Gastrocnemius medialis (tissue), 4 donors: ENCODE data around the gene CLDND2. TPM values are rescaled to one million over a fixed set of nuclear protein-coding genes. Genes with fewer than 3 reads are reported as not detected.
"Not testable (repeated sequence)": the region's sequence is repeated elsewhere in the genome, so short reads cannot be mapped to it uniquely, and the experiment has no call there.

Experiments used
- ATAC-seq, 2 donors: fragments of 150-250 bp; one replicate each; pipeline ENCODE4 v1.9.1; 2016
- DNase-seq, 2 donors: peaks; one replicate each; pipeline ENCODE4 v3.0.0-alpha.2; 2019
- H3K27ac ChIP-seq, 4 donors: fragments of 200-600 bp; sonication (generic); 1 replicate in 1 of 4; 2 replicates in 3 of 4; pipeline ENCODE4 v1.5.1; 2016 to 2018; ENCODE audit warnings: mild to moderate bottlenecking in 2 of 4, moderate library complexity in 1 of 4
- H3K27me3 ChIP-seq, 3 donors: fragments of 200-600 bp; sonication (generic) in 2 of 3; 1 replicate in 1 of 3; 2 replicates in 2 of 3; pipeline versions ENCODE4 v1.5.1 to v1.6.0; 2016 to 2019; ENCODE audit warnings: mild to moderate bottlenecking in 1 of 3, moderate library complexity in 1 of 3
- H3K36me3 ChIP-seq, 2 donors: fragments of 200-600 bp; sonication (generic) in 1 of 2; one replicate each; pipeline ENCODE4 v1.5.1; 2017 to 2018
- H3K4me1 ChIP-seq, 2 donors: fragments of 200-600 bp; sonication (generic) in 1 of 2; one replicate each; pipeline ENCODE4 v1.5.1; 2016 to 2017; ENCODE audit warnings: mild to moderate bottlenecking in 2 of 2
- H3K4me3 ChIP-seq, 4 donors: fragments of 200-600 bp; sonication (generic) in 3 of 4; 1 replicate in 1 of 4; 2 replicates in 3 of 4; pipeline ENCODE4 v1.5.1; 2016 to 2019; ENCODE audit warnings: mild to moderate bottlenecking in 2 of 4
- H3K9me3 ChIP-seq, 3 donors: fragments of 200-600 bp; sonication (generic) in 2 of 3; 1 replicate in 1 of 3; 2 replicates in 2 of 3; pipeline ENCODE4 v1.5.1; 2016 to 2019
- CTCF ChIP-seq, 5 experiments: fragments of 450-650 bp in 3 of 5; fragments of 200-600 bp in 2 of 5; sonication (generic) in 2 of 5; IDR thresholded peaks in 4 of 5; conservative IDR thresholded peaks in 1 of 5; 1 replicate in 4 of 5; 2 replicates in 1 of 5; pipeline ENCODE4 v1.5.1; 2016 to 2019; ENCODE audit warnings: antibody characterized with exemption in 5 of 5, mild to moderate bottlenecking in 3 of 5, moderate library complexity in 3 of 5
- POLR2A ChIP-seq, 2 donors: fragments of 450-650 bp; IDR thresholded peaks; one replicate each; pipeline ENCODE4 v1.6.1; 2017; ENCODE audit warnings: antibody characterized with exemption in 2 of 2, mild to moderate bottlenecking in 2 of 2, moderate library complexity in 2 of 2
- in situ Hi-C, 4 donors: fragments of 200-750 bp; cut with MboI; loops; one replicate each; pipeline versions ENCODE4 v1.15.0 to v1.8.0; 2017; ENCODE audit warnings: low sequenced_read_pairs in 4 of 4
- intact Hi-C: fragments of 100-400 bp; cut with DNase I; formaldehyde crosslinking; loops from one replicate; pipeline ENCODE4 v1.15.1; 2023; ENCODE audit warnings: low total_unique reads
- total RNA-seq, 4 donors: library from RNA; depleted of rRNA; stranded (reverse); fragments of >200 nt; gene quantifications; one replicate each; pipeline versions ENCODE4 v1.1.0 to v1.2.3, GENCODE V29; 2016

CLDND2 gene
- total RNA-seq, 4 donors from 2014 or later: not detected

GRCh38 chr19:51398096-51398704 lies 29.4 kb upstream of the CLDND2 start:
- ATAC-seq (no peak), DNase-seq (no peak)
- Histone ChIP-seq H3K27ac (no peak overlapping the region), H3K36me3 (no peaks in the 10 kb centered on the region), H3K9me3 (no peaks in the 10 kb centered on the region), H3K4me1 (peaks cover 7 to 9% of the 10 kb centered on the region in 2 donors), H3K4me3 (no peak overlapping the region), H3K27me3 (no peaks in the 10 kb centered on the region)
- TF ChIP-seq CTCF (IDR thresholded peaks at IDR 0.05 in 4 of 5, conservative IDR thresholded peaks at IDR 0.05 in 1 of 5) (peak in 1 of 5 experiments; percentile 32), POLR2A (IDR thresholded peaks at IDR 0.05) (no peak)
- intact Hi-C loops (no loop called here), in situ Hi-C loops (loop anchor here in 1 of 4 donors (5.0 kb wide), 1 partner anchor 61 kb away; no protein-coding TSS in a partner anchor)

GRCh38 chr19:51397453-51397852 lies 28.6 kb upstream of the CLDND2 start:
- in situ Hi-C loops: loop anchor here in 1 of 4 donors (5.0 kb wide), 1 partner anchor 60 kb away; no protein-coding TSS in a partner anchor
- intact Hi-C loops, DNase-seq: not testable (repeated sequence)

GRCh38 chr19:51396175-51396574 lies 27.4 kb upstream of the CLDND2 start:
- DNase-seq: no peak
- H3K36me3 ChIP-seq: no peaks in the 10 kb centered on the region
- no peaks in the 10 kb centered on the region for H3K9me3 ChIP-seq
- H3K27me3 ChIP-seq: no peaks in the 10 kb centered on the region
- H3K4me1 ChIP-seq: peaks cover 7 to 9% of the 10 kb centered on the region in 2 donors
- in situ Hi-C loops (loop anchor here in 1 of 4 donors (5.0 kb wide), 1 partner anchor 59 kb away; no protein-coding TSS in a partner anchor), intact Hi-C loops (no loop called here)
- no peak overlapping the region for H3K4me3 ChIP-seq
- no peak overlapping the region for H3K27ac ChIP-seq
- TF ChIP-seq CTCF (IDR thresholded peaks at IDR 0.05 in 4 of 5, conservative IDR thresholded peaks at IDR 0.05 in 1 of 5): no peak
- no peak for TF ChIP-seq POLR2A (IDR thresholded peaks at IDR 0.05)
- no peak for ATAC-seq

More at GRCh38 chr19:51397453-51397852, 28.6 kb upstream of the CLDND2 start:
- not testable (repeated sequence) for H3K27me3 ChIP-seq, H3K4me3 ChIP-seq, H3K27ac ChIP-seq, H3K36me3 ChIP-seq, H3K4me1 ChIP-seq, H3K9me3 ChIP-seq, ATAC-seq

- in situ Hi-C loops: no loop called here
- H3K27ac ChIP-seq: peak overlapping the region; percentile 60 to 80 (median 66)
- peak; percentile 90 to 92 for DNase-seq
- no peak for TF ChIP-seq POLR2A (IDR thresholded peaks at IDR 0.05)
- TF ChIP-seq CTCF (IDR thresholded peaks at IDR 0.05 in 4 of 5, conservative IDR thresholded peaks at IDR 0.05 in 1 of 5): no peak
- H3K4me1 ChIP-seq: peaks cover 7 to 9% of the 10 kb centered on the region in 2 donors
- intact Hi-C loops: loop anchor here (1.0 to 5.0 kb wide), 2 partner anchors 55 to 178 kb away; partner anchors contain the start of gene ZNF175
- H3K9me3 ChIP-seq: no peaks in the 10 kb centered on the region
- peak; percentile 99 to 100 for ATAC-seq
- H3K4me3 ChIP-seq: peak overlapping the region; percentile 28 to 56 (median 52)
- no peaks in the 10 kb centered on the region for H3K27me3 ChIP-seq
- no peaks in the 10 kb centered on the region for H3K36me3 ChIP-seq
Measured at GRCh38 chr19:51394050-51394836, 25.4 kb upstream of the CLDND2 start.

GRCh38 chr19:51392701-51393100 lies 23.9 kb upstream of the CLDND2 start:
- Histone ChIP-seq H3K4me3 (no peak overlapping the region), H3K36me3 (no peaks in the 10 kb centered on the region), H3K27me3 (no peaks in the 10 kb centered on the region), H3K9me3 (no peaks in the 10 kb centered on the region), H3K27ac (no peak overlapping the region), H3K4me1 (peaks cover 7 to 9% of the 10 kb centered on the region in 2 donors)
- DNase-seq (no peak), ATAC-seq (no peak)
- in situ Hi-C loops: no loop called here
- no peak for TF ChIP-seq POLR2A (IDR thresholded peaks at IDR 0.05)
- TF ChIP-seq CTCF (IDR thresholded peaks at IDR 0.05 in 4 of 5, conservative IDR thresholded peaks at IDR 0.05 in 1 of 5): no peak
- intact Hi-C loops: loop anchor here (5.0 kb wide), 1 partner anchor 180 kb away; the partner anchor contains the start of gene ZNF175
